HG03439 (cell line): ENCODE data around the gene BRSK1.

ENCODE experiments used
- ATAC-seq: cut with Tn5 transposase; IDR thresholded peaks from one replicate; pipeline ENCODE4 v1.9.1; 2021; ENCODE audit warnings: mild to moderate bottlenecking, moderate library complexity; ENCODE audit not compliant: unreplicated experiment

Gene BRSK1

GRCh38 chr19:55303477-55303876 is 19.7 kb downstream of the BRSK1 start:
- ATAC-seq, result no peak

- no peak for ATAC-seq
These were observed 20.6 kb downstream of the BRSK1 start for GRCh38 chr19:55304279-55304978.

- ATAC-seq, result no peak
These were observed 21.2 kb downstream of the BRSK1 start for GRCh38 chr19:55304980-55305379.

- ATAC-seq, result no peak
These were observed 21.7 kb downstream of the BRSK1 start for GRCh38 chr19:55305491-55305890.

GRCh38 chr19:55305983-55306562 is 22.3 kb downstream of the BRSK1 start:
- ATAC-seq, result no peak

GRCh38 chr19:55306712-55307111 is 22.9 kb downstream of the BRSK1 start:
- no peak for ATAC-seq

GRCh38 chr19:55308281-55308680 is 24.5 kb downstream of the BRSK1 start:
- no peak for ATAC-seq

- ATAC-seq, result no peak
These were observed 25.7 kb downstream of the BRSK1 start for GRCh38 chr19:55309448-55309847.

GRCh38 chr19:55310498-55310897 is 26.7 kb downstream of the BRSK1 start:
- ATAC-seq, result no peak

GRCh38 chr19:55311397-55311796 is 27.6 kb downstream of the BRSK1 start:
- no peak for ATAC-seq

GRCh38 chr19:55311797-55312196 is 28.0 kb downstream of the BRSK1 start:
- no peak for ATAC-seq

GRCh38 chr19:55312621-55313512 is 29.1 kb downstream of the BRSK1 start:
- no peak for ATAC-seq

- ATAC-seq, result no peak
These were observed 30.6 kb downstream of the BRSK1 start for GRCh38 chr19:55314396-55314795.

- no peak for ATAC-seq
These were observed 32.2 kb downstream of the BRSK1 start for GRCh38 chr19:55315956-55316525.

- no peak for ATAC-seq
These were observed 32.8 kb downstream of the BRSK1 start for GRCh38 chr19:55316646-55317045.

GRCh38 chr19:55319785-55320184 is 36.0 kb downstream of the BRSK1 start:
- no peak for ATAC-seq

- ATAC-seq, result no peak
These were observed 37.1 kb downstream of the BRSK1 start for GRCh38 chr19:55320844-55321419.

GRCh38 chr19:55321466-55322137 is 37.8 kb downstream of the BRSK1 start:
- no peak for ATAC-seq

GRCh38 chr19:55322204-55322885 is 38.5 kb downstream of the BRSK1 start:
- no peak for ATAC-seq

- no peak for ATAC-seq
These were observed 40.9 kb downstream of the BRSK1 start for GRCh38 chr19:55324662-55325061.
